SKM-1 treated with dmso at 0.1 percent for 144 hours (cell line): ENCODE measurements around the gene SLC17A3.

Experiments
- DNase-seq: peaks from one replicate; lab custom pipeline; 2025; ENCODE audit not compliant: unreplicated experiment; lab: John Stamatoyannopoulos, UW

Gene SLC17A3, protein sequence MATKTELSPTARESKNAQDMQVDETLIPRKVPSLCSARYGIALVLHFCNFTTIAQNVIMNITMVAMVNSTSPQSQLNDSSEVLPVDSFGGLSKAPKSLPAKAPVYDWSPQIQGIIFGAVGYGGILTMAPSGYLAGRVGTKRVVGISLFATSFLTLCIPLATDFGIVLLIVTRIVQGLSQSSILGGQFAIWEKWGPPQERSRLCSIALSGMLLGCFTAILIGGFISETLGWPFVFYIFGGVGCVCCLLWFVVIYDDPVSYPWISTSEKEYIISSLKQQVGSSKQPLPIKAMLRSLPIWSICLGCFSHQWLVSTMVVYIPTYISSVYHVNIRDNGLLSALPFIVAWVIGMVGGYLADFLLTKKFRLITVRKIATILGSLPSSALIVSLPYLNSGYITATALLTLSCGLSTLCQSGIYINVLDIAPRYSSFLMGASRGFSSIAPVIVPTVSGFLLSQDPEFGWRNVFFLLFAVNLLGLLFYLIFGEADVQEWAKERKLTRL

DNA sequence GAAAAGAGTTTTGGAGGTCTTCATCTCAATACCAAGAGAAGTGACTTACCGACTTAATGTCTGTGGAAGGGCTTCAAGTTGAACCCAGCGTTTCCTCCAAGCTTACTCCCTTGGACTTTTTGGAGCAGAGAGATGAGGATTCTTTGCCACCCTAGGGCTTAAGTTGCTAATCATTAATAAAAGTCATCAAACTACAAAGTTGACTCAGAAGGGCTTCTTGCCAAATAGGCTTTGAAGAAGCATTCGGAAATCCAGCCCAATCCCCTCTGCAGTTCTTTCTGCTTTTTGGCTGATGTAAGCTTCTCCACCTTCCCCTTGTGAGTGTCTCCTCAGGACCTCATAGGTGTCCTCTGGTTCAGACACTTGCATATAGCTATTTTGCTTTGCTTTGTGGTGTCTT, at the start of gene SLC17A3:
Gene SLC17A3, minus strand, starts transcription at position 126 of the 400 bp plus-strand sequence. CDS start 5,856 bp downstream, outside the sequence.
- no peak for DNase-seq

DNA sequence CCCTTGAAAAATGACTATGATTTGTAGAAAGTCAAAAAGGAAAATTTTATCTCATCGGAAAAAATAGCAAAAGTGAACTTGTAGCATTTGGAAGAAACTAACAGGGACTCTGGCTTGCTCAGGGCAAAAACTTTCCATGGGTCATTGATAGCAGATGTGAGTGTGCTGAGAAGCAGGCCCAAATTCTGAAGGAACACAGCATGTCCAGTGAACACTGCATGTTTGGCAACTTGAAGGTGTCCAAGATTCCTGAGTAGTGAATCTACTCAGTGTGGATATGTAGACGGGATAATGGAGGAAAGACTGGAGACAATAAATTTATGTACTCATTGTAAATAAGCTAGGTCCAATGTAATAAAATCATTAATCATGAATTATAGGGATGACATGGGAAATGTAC, 48.3 kb upstream of the SLC17A3 start:
- DNase-seq: no peak

DNA sequence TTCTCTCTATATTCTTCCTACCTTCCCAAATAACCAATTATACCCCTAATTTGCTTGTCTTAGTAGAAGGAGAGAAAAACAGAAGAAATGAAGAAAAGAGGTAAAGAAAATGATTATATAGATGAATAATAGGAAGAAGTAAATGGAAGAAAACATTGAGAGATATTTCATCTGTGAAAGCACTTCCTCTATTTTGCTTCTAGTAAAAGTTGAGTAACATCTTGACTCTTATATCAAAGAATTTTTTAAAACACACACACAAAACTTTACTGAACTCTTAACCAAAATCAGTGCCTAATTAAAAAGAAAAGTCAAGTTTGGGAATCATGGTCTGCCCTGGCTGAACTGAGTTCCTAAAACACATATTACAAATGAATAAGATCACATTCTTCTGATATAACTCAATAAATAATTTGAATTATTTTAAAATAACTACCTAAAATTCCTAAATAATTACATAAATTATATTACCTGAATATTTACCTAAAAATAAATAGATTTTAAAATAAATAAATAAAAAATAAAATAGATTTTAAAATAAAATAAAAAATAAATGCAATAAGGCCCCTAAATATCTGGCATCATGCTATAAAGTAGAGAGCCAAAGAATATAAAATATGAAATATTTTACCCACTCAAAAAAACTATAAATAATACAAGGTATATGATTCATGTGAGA, 47.6 kb upstream of the SLC17A3 start:
- DNase-seq: peak; percentile 50

DNA sequence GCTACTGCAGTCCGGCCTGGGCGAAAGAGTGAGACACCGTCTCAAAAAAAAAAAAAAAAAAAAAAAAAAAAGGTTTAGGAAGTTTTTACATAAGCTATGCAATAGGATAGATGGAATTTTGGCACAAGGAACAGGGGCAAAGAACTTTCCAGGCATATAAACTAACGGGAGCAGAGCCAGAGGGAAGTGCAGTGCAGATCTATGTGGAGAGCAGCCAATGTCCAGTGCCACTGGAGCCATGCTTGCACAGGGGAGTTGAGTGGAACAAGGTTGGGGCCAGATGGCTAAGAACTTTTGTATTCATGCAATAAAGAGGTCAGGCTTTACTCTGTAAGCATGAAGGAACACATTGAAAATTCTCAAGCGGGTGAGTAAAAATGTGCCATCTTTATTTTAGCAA, 45.6 kb upstream of the SLC17A3 start:
- no peak for DNase-seq

DNA sequence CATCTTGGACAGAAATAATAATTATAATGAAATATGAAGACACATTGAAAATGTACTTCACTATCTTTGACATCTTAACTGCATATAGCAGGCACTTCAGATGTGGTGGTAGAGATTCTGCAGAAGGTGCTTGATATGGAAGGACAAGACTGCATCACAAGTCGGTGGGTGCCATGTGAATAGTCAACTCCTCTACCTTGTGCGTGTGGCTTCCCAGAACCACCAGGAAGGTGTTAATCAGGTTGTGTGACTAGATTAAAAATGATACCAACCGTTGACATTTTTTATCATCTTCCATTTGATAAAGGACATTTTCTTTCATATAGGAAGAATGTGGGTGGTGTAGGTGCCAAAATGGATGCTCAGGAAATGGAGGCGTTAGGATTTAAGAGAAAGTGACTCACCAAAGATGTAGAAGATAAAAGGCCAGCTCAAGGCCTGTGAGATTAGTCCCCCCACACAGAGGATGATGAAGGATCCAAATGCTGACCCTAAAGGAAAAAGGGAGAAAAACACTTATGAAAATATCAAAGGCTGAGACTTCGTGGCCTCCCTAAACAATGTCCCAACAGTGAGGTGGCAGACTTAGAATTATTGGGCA, 44.1 kb upstream of the SLC17A3 start:
- DNase-seq: no peak

DNA sequence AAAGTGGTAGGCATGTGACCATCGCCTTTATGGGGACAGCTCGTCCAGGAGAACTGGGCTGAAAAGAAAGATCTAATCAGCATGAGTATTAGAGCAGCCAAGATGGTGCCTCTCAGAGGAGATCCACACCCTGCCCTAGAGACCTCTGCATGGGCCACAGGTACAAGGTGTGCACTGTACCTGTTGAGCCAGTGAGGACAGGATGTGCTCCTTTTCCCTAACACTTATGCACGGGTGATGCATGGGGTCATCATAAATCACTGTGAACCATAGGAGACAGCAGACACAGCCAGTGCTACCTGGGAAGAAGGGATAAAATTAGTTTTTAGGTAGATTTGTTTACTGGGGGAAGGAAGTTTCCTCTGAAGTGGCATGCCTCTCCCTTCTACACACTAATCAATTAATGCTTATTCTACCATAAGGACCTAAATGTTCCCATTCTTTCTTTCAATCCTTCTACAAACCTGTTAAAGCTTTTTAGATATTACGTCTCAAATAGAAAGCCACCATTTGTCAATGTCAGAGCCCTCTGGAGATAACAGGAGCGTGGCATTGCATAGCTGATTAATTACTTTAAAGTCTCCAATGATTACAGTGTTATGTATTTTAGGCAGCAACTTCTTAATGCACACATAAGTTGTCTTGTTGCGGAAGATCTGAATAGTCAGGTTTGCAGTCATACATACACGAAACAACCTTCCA, 42.9 kb upstream of the SLC17A3 start:
- DNase-seq: no peak

DNA sequence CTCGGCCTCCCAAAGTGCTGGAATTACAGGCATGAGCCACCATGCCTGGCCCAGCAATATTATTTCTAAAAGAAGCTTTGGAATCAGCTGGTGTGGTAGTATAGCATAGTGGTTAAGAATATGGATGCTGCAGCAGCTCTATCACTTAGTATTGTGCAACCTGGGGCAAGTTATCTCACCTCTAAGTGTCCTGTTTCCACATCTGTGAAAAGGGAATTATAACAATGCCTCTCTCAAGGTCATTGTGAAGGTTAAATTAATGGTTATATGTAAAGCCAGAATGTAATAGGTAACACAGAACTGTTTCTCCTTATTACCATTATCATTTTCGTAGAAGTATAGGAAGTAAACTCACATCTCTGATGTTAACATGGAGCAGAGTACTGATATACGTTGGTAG, 42.3 kb upstream of the SLC17A3 start:
- DNase-seq: no peak

DNA sequence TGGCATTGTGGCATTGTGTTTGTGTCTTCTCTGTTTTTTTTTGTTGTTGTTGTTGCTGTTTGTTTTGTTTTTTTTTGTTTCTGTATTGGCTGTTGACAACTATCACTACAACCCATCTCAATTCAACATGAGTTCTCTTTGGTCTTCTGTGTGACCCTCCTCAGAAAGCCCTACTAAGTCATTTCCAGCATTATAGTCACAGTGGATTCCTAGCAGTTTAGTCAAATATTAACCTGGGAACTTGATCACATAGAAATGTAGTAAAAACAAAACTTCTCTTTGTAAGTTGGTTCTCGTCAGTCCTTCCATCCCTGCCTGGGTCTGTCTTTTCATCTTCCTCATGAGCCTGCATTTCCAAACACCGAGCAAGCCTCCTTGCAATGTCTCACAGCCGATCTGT, 39.7 kb upstream of the SLC17A3 start:
- no peak for DNase-seq

DNA sequence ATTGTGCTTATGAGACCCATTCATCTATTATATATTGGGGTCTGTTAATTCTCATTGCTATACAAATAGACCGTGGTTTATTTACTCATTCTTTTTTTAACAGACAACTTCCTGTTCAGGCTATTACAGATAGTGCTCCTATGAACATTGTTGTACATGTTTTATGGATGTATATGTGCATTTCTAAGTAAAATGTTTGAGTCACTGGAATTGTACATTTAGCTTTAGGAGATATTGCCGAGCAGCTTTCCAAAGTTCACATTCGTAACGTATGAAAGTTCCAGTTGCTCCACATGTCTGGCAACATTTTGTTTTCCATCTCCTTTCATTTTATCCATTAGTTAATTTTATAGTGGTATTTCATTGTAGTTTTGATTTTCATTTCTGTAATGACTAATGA, 37.3 kb upstream of the SLC17A3 start:
- DNase-seq: no peak

DNA sequence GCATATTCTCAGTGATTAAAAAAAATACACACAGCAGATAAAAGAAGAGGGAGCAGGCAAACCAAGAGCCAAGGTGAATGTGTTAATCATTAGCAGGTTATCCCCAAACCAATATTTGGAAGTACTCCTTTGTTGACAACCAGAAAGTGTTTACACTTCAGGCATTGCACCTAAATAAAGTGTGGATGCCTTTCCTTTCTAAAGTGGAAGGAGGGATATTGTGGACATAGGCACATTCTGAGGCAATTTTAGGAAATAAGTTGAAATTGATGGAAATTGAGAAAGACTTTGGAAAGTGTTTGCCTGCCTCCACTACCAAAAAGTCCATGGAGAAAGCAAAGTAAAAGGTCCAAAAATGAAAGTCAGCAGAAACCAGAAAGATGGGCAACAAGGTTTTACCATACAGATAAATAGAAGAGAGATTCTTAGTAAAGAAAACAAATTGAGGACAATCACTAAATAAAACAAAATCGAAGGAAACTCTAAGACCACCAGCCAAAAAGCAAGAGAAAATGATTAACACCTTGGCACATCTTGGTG, 33.5 kb upstream of the SLC17A3 start:
- no peak for DNase-seq

DNA sequence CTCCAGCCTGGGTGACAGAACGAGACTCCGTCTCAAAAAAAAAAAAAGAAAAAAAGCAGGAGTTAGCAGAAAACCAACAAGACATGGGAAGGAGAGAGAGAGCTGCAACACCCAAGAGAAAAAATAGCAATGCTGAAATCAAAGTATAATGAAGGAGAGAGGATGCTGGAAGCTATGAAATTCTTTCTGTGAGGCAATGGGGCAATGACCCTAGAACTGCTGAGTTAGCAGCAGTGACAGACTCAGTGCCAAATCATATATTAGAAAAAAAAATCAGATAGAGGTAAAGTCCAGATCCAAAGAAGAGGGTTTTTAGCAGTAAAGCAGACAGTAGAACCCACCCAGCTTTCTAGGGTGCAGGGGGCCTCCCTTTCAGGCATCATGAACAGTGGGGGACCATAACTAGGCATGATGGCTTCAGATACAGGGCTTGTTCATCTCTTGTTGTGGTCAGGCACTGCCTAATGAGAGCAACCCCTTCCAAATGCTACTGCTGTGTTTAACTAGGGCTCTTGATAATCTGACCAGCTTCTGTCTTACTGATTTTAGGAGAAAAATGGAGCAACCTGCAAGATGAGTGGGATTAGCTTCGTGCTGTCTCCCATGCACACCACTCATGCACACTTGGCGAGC, 29.5 kb upstream of the SLC17A3 start:
- DNase-seq: no peak

DNA sequence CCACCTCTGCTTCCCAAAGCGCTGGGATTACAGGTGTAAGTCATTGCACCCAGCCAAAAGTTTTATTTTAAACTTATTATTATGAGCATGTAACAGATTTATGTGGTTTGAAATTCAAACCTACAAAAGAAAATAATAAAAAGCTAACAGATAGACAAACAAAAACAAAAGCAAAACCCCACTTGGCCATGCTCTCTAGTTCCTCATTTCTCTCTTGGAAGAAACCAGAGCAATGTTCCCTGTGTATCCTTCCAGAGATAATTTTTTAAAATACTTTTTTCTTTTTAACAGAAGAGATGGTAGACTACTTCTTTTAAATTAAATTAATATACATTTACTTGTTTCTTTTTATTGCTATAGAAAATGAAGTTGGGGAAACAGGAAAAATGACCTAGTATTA, 28.0 kb upstream of the SLC17A3 start:
- DNase-seq: no peak

DNA sequence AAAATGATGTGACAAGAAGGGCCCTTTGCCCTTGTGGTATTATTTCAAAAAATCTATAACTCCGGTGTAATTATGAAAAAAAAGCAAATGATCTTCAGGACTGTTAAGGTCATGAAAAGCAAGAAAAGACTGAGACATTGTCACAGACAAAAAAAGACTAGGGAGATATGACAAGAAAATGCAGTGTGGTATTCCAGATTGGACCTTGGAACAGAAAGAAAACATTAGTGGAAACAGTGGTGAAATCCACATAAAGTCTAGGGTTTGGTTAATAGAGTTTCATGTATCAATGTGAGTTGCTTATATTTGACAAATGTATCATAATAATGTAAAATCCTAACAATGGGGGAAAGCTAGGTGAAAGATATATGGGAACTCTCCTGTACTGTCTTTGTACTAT, 26.8 kb upstream of the SLC17A3 start:
- no peak for DNase-seq

DNA sequence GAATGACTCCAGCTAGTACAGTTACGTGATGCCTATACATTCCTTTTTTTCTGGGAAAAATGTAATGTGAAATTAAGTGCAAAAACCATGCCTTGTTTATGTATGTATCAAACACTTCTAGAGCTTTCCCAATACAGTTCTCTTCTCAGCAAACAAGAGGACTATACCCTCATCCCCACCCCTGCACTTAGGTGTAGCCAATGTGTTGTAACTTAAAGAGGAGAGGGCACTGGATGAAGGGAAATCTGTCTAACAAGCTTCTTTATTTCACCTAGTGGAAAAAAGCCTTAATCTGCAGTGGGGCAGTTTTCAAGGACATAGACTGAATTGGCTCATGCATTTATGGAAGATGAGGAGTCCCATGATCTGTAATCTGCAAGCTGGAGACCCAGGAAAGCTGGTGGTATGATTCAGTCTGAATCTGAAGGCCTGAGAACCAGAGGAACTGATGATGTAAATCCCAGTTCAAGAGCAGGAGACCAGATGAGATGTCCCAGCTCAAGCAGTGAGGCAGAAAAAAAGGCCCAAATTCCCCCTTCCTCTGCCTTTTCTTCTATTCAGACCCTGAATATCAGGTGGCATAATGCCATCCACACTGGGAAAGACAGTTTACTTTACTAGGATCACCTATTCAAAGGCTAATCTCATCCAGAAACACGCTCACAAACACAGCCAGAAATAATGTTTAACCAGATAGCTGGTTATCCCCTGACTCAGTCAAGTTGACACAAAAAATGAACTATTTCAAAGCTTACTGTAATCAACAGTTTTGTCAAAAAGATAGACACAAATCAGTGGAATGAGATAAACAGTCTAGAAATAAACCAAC, 25.8 kb upstream of the SLC17A3 start:
- no peak for DNase-seq

DNA sequence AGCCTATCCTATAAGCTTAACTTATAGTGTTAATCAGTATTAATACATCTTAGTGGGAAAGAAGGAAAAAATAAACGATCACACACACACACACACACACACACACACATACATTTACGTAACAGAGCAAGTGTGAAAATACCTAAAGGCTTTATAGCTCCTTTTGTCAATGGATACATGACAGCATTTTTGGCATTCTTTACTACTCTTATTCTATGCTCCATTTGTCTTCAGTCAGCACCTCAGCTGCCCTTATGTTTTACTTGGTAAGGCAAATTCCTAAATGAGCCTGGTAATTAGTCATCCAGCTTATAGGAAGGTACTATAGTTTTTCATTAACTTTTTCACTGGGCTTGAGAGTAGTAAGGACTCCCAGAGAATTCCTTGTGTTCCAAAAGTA, 25.1 kb upstream of the SLC17A3 start:
- DNase-seq: no peak

DNA sequence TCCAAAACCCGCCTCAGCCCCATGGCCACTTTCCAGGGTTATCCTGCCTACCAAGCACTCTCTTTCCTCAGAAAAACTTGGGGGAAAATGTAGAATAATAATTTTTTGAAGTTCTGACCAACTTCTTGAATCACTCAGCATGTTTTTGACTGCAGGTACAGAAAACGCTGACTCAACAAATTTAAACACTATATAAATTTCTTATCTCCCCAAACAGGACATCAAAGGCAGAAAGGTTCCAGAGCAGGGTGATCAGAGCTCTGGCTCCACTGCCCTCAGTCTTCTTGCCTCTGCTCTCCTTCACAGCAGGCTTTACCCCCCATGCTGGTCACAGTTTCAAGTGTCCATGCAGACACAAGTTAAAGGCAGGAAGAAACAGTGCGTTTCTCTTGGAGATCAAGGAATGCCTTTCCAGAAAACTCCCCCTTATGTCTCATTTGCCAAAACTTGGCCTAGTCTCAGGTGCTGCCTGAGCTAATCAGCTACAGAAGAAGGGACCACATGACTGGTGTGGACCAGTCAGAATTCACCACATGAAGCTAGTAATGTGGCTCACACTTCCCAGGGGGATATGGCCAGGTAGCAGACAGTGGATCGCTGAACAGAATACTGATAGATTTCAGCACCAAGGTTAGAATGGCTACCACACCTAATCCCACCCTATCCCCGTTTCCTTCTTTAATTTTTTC, 24.4 kb upstream of the SLC17A3 start:
- no peak for DNase-seq

DNA sequence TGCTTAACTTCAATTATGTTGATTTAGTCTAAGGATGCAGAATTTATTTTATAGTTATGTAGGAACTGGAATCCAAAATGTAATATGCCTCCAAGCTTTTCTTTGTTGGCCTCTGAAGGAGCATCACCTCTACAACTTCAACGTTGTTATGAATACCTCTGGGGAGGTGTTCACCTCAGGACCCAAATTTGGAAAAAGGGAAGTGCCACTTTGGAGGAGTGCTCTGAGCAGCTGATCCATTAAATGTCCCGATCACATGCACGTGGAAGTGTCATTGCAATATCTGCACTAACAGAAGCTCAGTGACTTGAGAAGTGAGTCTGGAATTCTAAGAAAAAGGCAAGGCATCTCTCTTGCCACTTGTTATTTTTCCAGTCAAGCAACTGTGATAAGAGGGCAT, 22.2 kb upstream of the SLC17A3 start:
- no peak for DNase-seq

DNA sequence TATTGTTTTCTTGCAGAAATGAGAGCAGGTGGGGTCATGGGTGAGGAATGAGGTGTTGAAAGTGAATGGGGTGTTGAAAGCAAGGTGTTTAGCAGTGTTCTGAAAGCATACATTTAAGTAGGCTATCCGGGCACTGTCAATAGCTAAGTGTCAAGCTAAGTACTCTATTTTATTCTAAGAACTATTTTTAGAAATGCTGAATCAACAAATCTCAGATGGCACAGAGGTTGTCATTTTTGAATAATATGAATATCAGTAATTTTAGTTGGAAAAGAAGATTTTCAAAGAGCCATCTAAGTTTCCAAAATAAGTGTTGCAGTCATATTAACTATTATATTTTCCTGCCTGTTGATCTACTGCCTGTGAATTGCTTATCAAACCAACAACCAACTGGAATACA, 21.7 kb upstream of the SLC17A3 start:
- no peak for DNase-seq

DNA sequence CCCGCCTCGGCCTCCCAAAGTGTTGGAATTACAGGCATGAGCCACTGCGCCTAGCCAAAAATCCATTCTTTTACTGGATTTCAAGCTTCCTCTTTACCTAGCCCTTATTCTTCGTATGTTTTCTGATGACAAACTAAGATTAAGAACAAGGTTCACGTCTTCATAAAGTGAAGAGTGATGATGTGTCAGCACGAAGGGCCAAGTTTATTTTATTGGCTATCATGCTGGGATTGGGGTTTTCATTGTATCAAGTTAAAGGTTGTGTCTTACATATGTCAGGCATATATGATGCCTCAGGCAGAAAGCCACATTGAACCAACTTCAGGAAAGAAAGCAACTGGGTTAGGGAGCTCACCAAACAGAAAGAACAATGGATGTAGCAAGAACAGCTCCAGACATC, 19.7 kb upstream of the SLC17A3 start:
- no peak for DNase-seq
